Endothelial cell of umbilical vein (primary cell): ENCODE measurements around the gene ZFAND5. TPM values are rescaled to one million over a fixed set of nuclear protein-coding genes. Genes with fewer than 3 reads are reported as not detected.

Source experiments
- BruUV-seq: library from RNA; stranded (reverse); fragments of 400-500 nt; replicated peaks from 2 replicates; lab custom pipeline; 2021; lab: Mats Ljungman, UMichigan
- CTCF ChIA-PET: fragments of 300-600, 350-600 bp; sonication (Branson Sonifier 250); formaldehyde crosslinking; loops from one replicate; lab custom pipeline; 2021; ENCODE audit warnings: antibody characterized with exemption, inconsistent platforms; lab: Charles Lee
- POLR2A ChIA-PET: fragments of 300-600, 350-600 bp; sonication (Branson Sonifier 250); formaldehyde crosslinking; loops from one replicate; lab custom pipeline; 2021; ENCODE audit warnings: antibody characterized with exemption, inconsistent platforms; lab: Charles Lee
- DNase-seq: peaks from one replicate; pipeline ENCODE4 v3.0.0-alpha.2; 2011; ENCODE audit warnings: low read depth, low spot score
- FAIRE-seq: peaks from 2 replicates; lab custom pipeline; 2011; peaks lifted over from hg19 to GRCh38; lab: Jason Lieb, UNC
- H2AFZ ChIP-seq: 2 replicates; pipeline ENCODE4 v1.6.0; 2012; ENCODE audit warnings: low read depth, low read length, control low read depth, inconsistent platforms
- H3K27ac ChIP-seq: 2 replicates; pipeline ENCODE4 v1.5.1; 2011; ENCODE audit warnings: low read depth, mild to moderate bottlenecking, control low read depth, low read length, moderate library complexity; ENCODE audit not compliant: insufficient read depth
- H3K27me3 ChIP-seq, 2 experiments: 2 replicates each; pipeline versions ENCODE4 v1.6.0 to v1.6.1; 2011; ENCODE audit warnings: low read length in 2 of 2, mixed read lengths in 1 of 2; ENCODE audit not compliant: control insufficient read depth in 2 of 2, insufficient read depth in 2 of 2
- H3K36me3 ChIP-seq, 2 experiments: 2 replicates in 1 of 2; 3 replicates in 1 of 2; pipeline ENCODE4 v1.5.1; 2011; ENCODE audit warnings: low read length in 2 of 2, mild to moderate bottlenecking in 1 of 2, moderate library complexity in 1 of 2; ENCODE audit not compliant: control insufficient read depth in 2 of 2, insufficient read depth in 2 of 2; ENCODE audit errors: extremely low read depth in 1 of 2
- H3K4me1 ChIP-seq: 3 replicates; pipeline ENCODE4 v1.5.1; 2011; ENCODE audit warnings: mild to moderate bottlenecking, low read length; ENCODE audit not compliant: control insufficient read depth, insufficient read depth; ENCODE audit errors: extremely low read depth
- H3K4me2 ChIP-seq: 2 replicates; pipeline ENCODE4 v1.6.1; 2011; ENCODE audit warnings: low read length, control low read depth, mixed read lengths; ENCODE audit not compliant: insufficient read depth
- H3K4me3 ChIP-seq, 3 experiments: fragments of 200-600 bp in 1 of 3; sonication (generic), shearing (Covaris generic) in 1 of 3; replicated peaks in 1 of 3; 2 replicates each; pipeline ENCODE4 v1.5.1; 2011 to 2016; ENCODE audit warnings: control low read depth in 3 of 3, low read length in 3 of 3, mild to moderate bottlenecking in 2 of 3, inconsistent platforms in 1 of 3, low read depth in 1 of 3, moderate library complexity in 1 of 3; ENCODE audit not compliant: insufficient read depth in 1 of 3
- H3K79me2 ChIP-seq: 2 replicates; pipeline ENCODE4 v1.6.0; 2012; ENCODE audit warnings: low read length, inconsistent platforms; ENCODE audit not compliant: control insufficient read depth, insufficient read depth
- H3K9ac ChIP-seq: replicated peaks from 2 replicates; pipeline ENCODE3; 2011; ENCODE audit warnings: low read length, control low read depth; ENCODE audit not compliant: insufficient read depth; ENCODE audit errors: extremely low read depth
- H3K9me1 ChIP-seq: replicated peaks from 3 replicates; pipeline ENCODE4 v1.6.0; 2011; ENCODE audit warnings: mild to moderate bottlenecking, low read length; ENCODE audit not compliant: control insufficient read depth, insufficient read depth; ENCODE audit errors: extremely low read depth
- H3K9me3 ChIP-seq: replicated peaks from 2 replicates; pipeline ENCODE4 v1.5.1; 2012; ENCODE audit warnings: low read length, inconsistent platforms; ENCODE audit not compliant: control insufficient read depth, insufficient read depth
- H4K20me1 ChIP-seq: replicated peaks from 2 replicates; pipeline ENCODE3; 2011; ENCODE audit warnings: mild to moderate bottlenecking, low read length; ENCODE audit not compliant: control insufficient read depth, insufficient read depth; ENCODE audit errors: extremely low read depth
- EZH2 ChIP-seq: IDR thresholded peaks from 2 replicates; pipeline ENCODE4 v1.6.1; 2012; ENCODE audit warnings: borderline replicate concordance, low read depth, mild to moderate bottlenecking, moderate library complexity, low read length, inconsistent platforms; ENCODE audit not compliant: severe bottlenecking
- FOS ChIP-seq: IDR thresholded peaks from 2 replicates; pipeline ENCODE4 v1.6.1; 2011; ENCODE audit warnings: mild to moderate bottlenecking, low read length, moderate library complexity, borderline replicate concordance; ENCODE audit not compliant: insufficient read depth
- GATA2 ChIP-seq: IDR thresholded peaks from 2 replicates; pipeline ENCODE4 v1.7.0; 2011; ENCODE audit warnings: low read depth, mild to moderate bottlenecking, moderate library complexity, mixed read lengths, low read length; ENCODE audit not compliant: insufficient read length, insufficient read depth
- JUN ChIP-seq: IDR thresholded peaks from 2 replicates; pipeline ENCODE4 v1.6.1; 2011; ENCODE audit warnings: borderline replicate concordance, low read depth; ENCODE audit not compliant: insufficient read length, insufficient read depth
- MYC ChIP-seq: IDR thresholded peaks from one replicate; pipeline ENCODE4 v1.6.1; 2011; ENCODE audit warnings: mild to moderate bottlenecking, low read depth, low read length
- POLR2A ChIP-seq: IDR thresholded peaks from 2 replicates; pipeline ENCODE4 v1.6.1; 2012; ENCODE audit warnings: low read depth, mild to moderate bottlenecking, control low read depth, low read length
- POLR2AphosphoS5 ChIP-seq: IDR thresholded peaks from 2 replicates; pipeline ENCODE4 v1.6.1; 2012; ENCODE audit warnings: low read depth, mild to moderate bottlenecking, control low read depth, low read length, moderate library complexity; ENCODE audit not compliant: insufficient read depth
- dilution Hi-C: fragments of 300-500 bp; cut with MboI; formaldehyde crosslinking; loops from one replicate; pipeline ENCODE4 v1.15.0; 2019; ENCODE audit warnings: low sequenced_read_pairs; ENCODE audit not compliant: extremely low pct_ligation_motif_present
- intact Hi-C: fragments of 100-400 bp; cut with micrococcal nuclease; formaldehyde crosslinking; loops from one replicate; pipeline ENCODE4 v1.10.0; 2022
- polyA plus RNA-seq, 4 experiments: library from polyadenylated mRNA; depleted of rRNA in 3 of 4; stranded (reverse) in 3 of 4; unstranded in 1 of 4; fragments of >200 nt; gene quantifications; 2 replicates each; pipeline versions ENCODE4 v1.2.1 to v1.2.3, GENCODE V29; 2011 to 2012; ENCODE audit warnings: missing spikeins in 1 of 4
- total RNA-seq: library from RNA; stranded (reverse); gene quantifications from 2 replicates; pipeline ENCODE4 v1.2.3, GENCODE V29; 2021
- TF ChIP-seq, protein P1 (sequence below): IDR thresholded peaks from 2 replicates; pipeline ENCODE4 v1.6.1; 2011; ENCODE audit not compliant: insufficient read depth, insufficient read length
- TF ChIP-seq, protein P2 (sequence below), 2 donors: IDR thresholded peaks; 1 replicate in 1 of 2; 2 replicates in 1 of 2; pipeline ENCODE4 v1.5.1; 2011; ENCODE audit warnings: low read length in 2 of 2, mild to moderate bottlenecking in 2 of 2, moderate library complexity in 2 of 2, control low read depth in 1 of 2, inconsistent platforms in 1 of 2, low read depth in 1 of 2; ENCODE audit not compliant: insufficient read depth in 1 of 2; ENCODE audit errors: extremely low read depth in 1 of 2

ZFAND5 gene
- total and polyA plus RNA-seq, 2 donors (not counting 3 experiments of a cell fraction or from before 2014, with no cell fraction given) = 63.7 to 176 TPM

DNA sequence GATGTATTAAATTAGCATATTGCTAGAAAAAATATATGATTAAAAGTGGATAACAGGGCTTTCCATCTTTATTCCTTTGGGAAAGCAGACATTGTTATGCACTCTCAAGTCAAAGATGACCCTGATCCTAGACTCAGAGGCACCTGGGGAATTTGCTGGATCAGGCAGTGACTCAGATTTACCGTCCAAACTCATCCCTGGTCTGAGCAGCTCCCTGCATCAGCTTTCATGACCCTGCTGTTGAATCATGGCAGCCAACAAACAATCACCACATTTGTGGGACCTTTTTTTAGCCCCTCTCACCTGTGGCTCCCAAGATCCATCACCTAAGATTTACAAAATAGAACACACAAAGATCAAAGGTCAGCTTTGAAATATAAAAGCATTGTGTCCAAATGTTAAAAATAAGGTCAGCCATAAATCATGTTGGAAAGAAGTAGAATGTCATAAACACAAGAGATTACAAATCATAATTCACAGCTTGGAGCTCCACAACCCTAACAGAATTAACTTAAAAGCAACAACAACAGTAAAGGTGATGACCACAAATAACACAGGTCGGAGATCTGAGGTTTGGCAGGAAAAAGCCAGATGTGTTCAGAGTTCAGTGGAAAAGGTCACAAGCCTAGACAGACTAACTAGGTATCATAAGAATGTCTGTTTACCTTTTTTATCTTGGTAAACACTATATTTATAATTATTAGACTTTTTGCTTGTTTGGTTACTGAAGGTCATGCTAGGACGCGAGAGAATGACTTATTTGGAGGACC, 55.5 kb downstream of the ZFAND5 start:
- no peak overlapping the region for H3K4me3 ChIP-seq
- no peaks in the 10 kb centered on the region for H3K9me1 ChIP-seq
- no peaks in the 10 kb centered on the region for H3K27me3 ChIP-seq
- no peak overlapping the region for H3K27ac ChIP-seq
- H4K20me1 ChIP-seq = no peaks in the 10 kb centered on the region
- H3K4me1 ChIP-seq = peaks cover 7% of the 10 kb centered on the region
- ChIA-PET CTCF (no interaction called here), POLR2A (no interaction called here)
- no peaks in the 10 kb centered on the region for H3K9me3 ChIP-seq
- no TSS peak for BruUV-seq
- intact Hi-C loops = loop anchor here (5.0 kb wide), 1 partner anchor 278 kb away; no protein-coding TSS in a partner anchor
- TF ChIP-seq JUN (no peak), POLR2AphosphoS5 (no peak), FOS (no peak), GATA2 (no peak), EZH2 (no peak), POLR2A (no peak), MYC (no peak)
- TF ChIP-seq, protein P1, sequence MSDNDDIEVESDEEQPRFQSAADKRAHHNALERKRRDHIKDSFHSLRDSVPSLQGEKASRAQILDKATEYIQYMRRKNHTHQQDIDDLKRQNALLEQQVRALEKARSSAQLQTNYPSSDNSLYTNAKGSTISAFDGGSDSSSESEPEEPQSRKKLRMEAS = no peak
- TF ChIP-seq, protein P2, sequence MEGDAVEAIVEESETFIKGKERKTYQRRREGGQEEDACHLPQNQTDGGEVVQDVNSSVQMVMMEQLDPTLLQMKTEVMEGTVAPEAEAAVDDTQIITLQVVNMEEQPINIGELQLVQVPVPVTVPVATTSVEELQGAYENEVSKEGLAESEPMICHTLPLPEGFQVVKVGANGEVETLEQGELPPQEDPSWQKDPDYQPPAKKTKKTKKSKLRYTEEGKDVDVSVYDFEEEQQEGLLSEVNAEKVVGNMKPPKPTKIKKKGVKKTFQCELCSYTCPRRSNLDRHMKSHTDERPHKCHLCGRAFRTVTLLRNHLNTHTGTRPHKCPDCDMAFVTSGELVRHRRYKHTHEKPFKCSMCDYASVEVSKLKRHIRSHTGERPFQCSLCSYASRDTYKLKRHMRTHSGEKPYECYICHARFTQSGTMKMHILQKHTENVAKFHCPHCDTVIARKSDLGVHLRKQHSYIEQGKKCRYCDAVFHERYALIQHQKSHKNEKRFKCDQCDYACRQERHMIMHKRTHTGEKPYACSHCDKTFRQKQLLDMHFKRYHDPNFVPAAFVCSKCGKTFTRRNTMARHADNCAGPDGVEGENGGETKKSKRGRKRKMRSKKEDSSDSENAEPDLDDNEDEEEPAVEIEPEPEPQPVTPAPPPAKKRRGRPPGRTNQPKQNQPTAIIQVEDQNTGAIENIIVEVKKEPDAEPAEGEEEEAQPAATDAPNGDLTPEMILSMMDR (IDR thresholded peaks at IDR 0.05; ENCODE audit: extremely low read depth in 1 of 2, insufficient read depth in 1 of 2, low read depth in 1 of 2, low read length in 2 of 2) = no peak
- H3K36me3 ChIP-seq = no peaks in the 10 kb centered on the region
- no peak overlapping the region for H2AFZ ChIP-seq
- dilution Hi-C loops = no loop called here
- FAIRE-seq = no peak
- H3K79me2 ChIP-seq = no peaks in the 10 kb centered on the region
- H3K9ac ChIP-seq = no peak overlapping the region
- no peak for DNase-seq
- no peak overlapping the region for H3K4me2 ChIP-seq
